ENCODE measurements around the gene PIBF1.
"Not testable (repeated sequence)": the region's sequence is repeated elsewhere in the genome, so short reads cannot be mapped to it uniquely, and the experiment has no call there.

The PIBF1 gene

DNA sequence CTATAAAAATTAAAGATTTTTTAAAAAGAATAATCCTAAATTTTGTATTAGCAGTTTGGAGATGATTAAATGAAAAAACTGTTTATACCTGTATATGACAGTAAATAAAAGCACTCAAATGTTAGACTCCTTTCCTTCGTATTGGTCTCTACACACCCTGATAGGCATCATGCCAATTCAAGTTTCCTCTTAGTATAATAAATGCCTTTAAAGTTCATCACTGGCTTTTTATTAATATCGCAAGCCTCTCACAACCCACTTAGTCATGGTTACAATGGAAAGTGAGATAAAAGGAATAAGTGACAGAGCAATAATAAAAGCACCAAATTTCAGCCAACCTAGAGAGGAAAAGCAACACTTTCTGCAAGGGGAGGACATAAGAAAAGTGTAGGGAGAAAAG lies 102.2 kb downstream of the PIBF1 start:
- no peaks in the 10 kb centered on the region for H3K4me1 ChIP-seq (ENCODE audit: control insufficient read depth, insufficient read depth, low read length)
- H3K27me3 ChIP-seq (ENCODE audit: control insufficient read depth, insufficient read depth, low read length): no peaks in the 10 kb centered on the region
- no peak overlapping the region for H3K4me3 ChIP-seq (ENCODE audit: low read depth, low read length)
- no peaks in the 10 kb centered on the region for H3K36me3 ChIP-seq (ENCODE audit: control insufficient read depth, insufficient read depth, low read length)
- no peak overlapping the region for H3K9ac ChIP-seq (ENCODE audit: low read depth, low read length)
- H3K9me3 ChIP-seq (ENCODE audit: control insufficient read depth, insufficient read depth, low read length): no peaks in the 10 kb centered on the region

DNA sequence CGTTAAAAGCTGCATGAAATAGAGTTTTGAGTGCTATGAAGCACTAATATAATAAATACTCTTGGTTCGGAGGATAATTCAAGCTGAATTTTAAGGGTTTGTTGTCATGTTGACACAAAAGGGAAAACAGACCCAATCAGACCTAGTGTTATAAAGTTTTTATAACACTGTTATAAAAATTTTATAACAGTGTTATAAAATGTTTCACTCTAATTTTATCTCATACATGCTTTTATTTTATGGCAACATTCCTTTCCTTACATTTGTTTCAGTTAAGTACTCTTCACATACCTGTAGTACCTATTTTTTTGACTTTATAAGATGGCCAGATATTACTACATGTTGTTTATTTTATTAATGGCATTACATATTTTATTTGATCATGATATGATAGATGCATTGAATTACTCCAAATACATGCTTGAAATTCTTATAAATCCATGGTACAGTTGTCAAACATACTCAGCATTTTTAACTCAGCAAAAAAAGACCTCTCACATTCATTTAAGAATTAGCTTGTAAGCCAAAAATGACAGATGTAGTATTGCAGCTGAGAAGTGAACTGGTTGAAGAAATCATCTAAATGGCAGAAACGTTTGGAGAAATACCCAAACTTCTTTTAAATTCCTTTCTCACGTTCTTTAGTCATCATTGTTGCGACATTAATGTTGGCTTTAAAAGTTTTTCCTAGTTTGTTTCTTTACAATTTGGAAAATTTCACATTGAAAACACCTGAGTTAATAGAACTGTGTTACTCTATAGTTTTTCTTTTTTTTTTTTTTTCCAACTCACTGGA lies 104.5 kb downstream of the PIBF1 start:
- no peak overlapping the region for H3K4me3 ChIP-seq (ENCODE audit: low read depth, low read length)

DNA sequence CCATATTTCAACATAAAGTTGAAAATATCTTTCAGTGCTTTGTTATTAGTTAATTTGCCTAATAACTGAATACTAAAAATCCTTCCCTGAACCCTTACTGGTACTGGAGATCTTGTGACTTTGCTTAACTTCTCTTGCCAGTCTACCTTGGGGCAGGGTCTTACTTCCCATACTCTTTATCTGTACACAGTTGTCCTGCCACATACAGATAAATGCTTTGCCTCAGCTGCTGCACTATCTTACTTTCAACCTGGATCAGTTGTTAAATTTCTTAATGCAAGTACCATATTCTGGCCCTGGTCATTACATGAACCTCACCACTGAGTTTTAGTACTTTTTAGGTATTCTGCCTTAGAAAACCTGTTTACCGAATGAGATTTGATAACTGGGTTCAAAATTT lies 107.6 kb downstream of the PIBF1 start:
- no peak overlapping the region for H3K4me3 ChIP-seq (ENCODE audit: low read depth, low read length)
- H3K4me1 ChIP-seq (ENCODE audit: control insufficient read depth, insufficient read depth, low read length): no peaks in the 10 kb centered on the region
- H3K27me3 ChIP-seq (ENCODE audit: control insufficient read depth, insufficient read depth, low read length): no peaks in the 10 kb centered on the region
- no peaks in the 10 kb centered on the region for H3K9me3 ChIP-seq (ENCODE audit: control insufficient read depth, insufficient read depth, low read length)
- no peak overlapping the region for H3K9ac ChIP-seq (ENCODE audit: low read depth, low read length)
- no peaks in the 10 kb centered on the region for H3K36me3 ChIP-seq (ENCODE audit: control insufficient read depth, insufficient read depth, low read length)

More for the DNA sequence above, 104.5 kb downstream of the PIBF1 start:
- H3K9ac ChIP-seq (ENCODE audit: low read depth, low read length): no peak overlapping the region
- no peaks in the 10 kb centered on the region for H3K9me3 ChIP-seq (ENCODE audit: control insufficient read depth, insufficient read depth, low read length)
- no peaks in the 10 kb centered on the region for H3K36me3 ChIP-seq (ENCODE audit: control insufficient read depth, insufficient read depth, low read length)
- H3K27me3 ChIP-seq (ENCODE audit: control insufficient read depth, insufficient read depth, low read length): no peaks in the 10 kb centered on the region
- no peaks in the 10 kb centered on the region for H3K4me1 ChIP-seq (ENCODE audit: control insufficient read depth, insufficient read depth, low read length)

DNA sequence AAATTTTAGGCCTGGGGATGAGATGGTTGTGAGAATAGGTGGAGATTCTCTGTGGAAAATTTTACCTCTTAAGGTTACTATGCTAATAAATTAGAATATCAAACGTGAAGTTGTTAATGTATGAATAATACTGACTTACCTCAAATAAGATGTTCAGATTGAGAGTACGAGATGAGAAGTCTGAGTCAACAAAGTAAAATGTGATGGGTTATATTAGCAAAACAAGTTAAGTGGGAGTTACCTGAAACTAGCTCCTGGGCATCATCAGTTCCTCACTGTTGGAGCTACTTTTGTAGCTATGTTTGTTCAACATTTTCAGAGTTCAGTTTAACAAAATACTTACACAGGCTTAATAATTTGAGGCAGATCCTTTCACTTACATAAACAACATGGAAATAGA lies 108.6 kb downstream of the PIBF1 start:
- no peaks in the 10 kb centered on the region for H3K27me3 ChIP-seq (ENCODE audit: control insufficient read depth, insufficient read depth, low read length)
- H3K36me3 ChIP-seq (ENCODE audit: control insufficient read depth, insufficient read depth, low read length): no peaks in the 10 kb centered on the region
- H3K4me1 ChIP-seq (ENCODE audit: control insufficient read depth, insufficient read depth, low read length): no peaks in the 10 kb centered on the region
- no peak overlapping the region for H3K9ac ChIP-seq (ENCODE audit: low read depth, low read length)
- no peaks in the 10 kb centered on the region for H3K9me3 ChIP-seq (ENCODE audit: control insufficient read depth, insufficient read depth, low read length)
- H3K4me3 ChIP-seq (ENCODE audit: low read depth, low read length): no peak overlapping the region

DNA sequence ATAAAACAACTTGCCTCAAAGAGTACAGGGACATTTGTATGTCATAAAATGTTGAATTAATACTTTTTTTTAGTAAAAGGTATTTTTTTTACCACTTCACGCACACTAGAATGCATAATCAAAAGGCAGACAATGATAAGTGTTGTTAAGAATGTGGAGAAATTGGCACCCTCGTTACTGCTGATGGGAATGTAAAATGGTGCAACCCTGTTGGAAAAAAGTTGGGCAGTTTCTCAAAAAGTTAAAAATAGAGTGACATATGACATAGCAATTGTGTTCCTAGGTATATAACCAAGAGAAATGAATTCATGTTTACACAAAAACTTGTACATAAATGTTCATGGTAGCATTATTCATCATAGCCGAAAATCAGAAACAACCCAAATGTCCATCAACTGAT lies 109.5 kb downstream of the PIBF1 start:
- no peak overlapping the region for H3K9ac ChIP-seq (ENCODE audit: low read depth, low read length)
- no peak overlapping the region for H3K4me3 ChIP-seq (ENCODE audit: low read depth, low read length)
- H3K9me3 ChIP-seq (ENCODE audit: control insufficient read depth, insufficient read depth, low read length): no peaks in the 10 kb centered on the region
- H3K4me1 ChIP-seq (ENCODE audit: control insufficient read depth, insufficient read depth, low read length): no peaks in the 10 kb centered on the region
- H3K36me3 ChIP-seq (ENCODE audit: control insufficient read depth, insufficient read depth, low read length): peaks cover 6% of the 10 kb centered on the region
- H3K27me3 ChIP-seq (ENCODE audit: control insufficient read depth, insufficient read depth, low read length): no peaks in the 10 kb centered on the region

DNA sequence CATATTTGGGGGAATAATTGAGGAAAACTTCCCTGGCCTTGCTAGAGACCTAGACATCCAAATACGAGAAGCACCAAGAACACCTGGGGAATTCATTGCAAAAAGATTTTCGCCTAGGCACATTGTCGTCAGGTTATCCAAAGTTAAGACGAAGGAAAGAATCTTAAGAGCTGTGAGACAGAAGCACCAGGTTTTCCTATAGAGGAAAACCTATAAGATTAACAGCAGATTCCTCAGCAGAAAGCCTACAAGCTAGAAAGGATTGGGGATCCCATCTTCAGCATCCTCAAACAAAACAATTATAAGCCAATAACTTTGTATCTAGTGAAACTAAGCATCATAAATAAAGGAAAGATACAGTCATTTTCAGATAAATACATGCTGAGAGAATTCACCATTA lies 114.9 kb downstream of the PIBF1 start:
- H3K4me1 ChIP-seq (ENCODE audit: control insufficient read depth, insufficient read depth, low read length): no peaks in the 10 kb centered on the region
- no peaks in the 10 kb centered on the region for H3K27me3 ChIP-seq (ENCODE audit: control insufficient read depth, insufficient read depth, low read length)
- H3K9me3 ChIP-seq (ENCODE audit: control insufficient read depth, insufficient read depth, low read length): no peaks in the 10 kb centered on the region
- no peak overlapping the region for H3K4me3 ChIP-seq (ENCODE audit: low read depth, low read length)
- no peak overlapping the region for H3K9ac ChIP-seq (ENCODE audit: low read depth, low read length)
- peaks cover 6% of the 10 kb centered on the region for H3K36me3 ChIP-seq (ENCODE audit: control insufficient read depth, insufficient read depth, low read length)

DNA sequence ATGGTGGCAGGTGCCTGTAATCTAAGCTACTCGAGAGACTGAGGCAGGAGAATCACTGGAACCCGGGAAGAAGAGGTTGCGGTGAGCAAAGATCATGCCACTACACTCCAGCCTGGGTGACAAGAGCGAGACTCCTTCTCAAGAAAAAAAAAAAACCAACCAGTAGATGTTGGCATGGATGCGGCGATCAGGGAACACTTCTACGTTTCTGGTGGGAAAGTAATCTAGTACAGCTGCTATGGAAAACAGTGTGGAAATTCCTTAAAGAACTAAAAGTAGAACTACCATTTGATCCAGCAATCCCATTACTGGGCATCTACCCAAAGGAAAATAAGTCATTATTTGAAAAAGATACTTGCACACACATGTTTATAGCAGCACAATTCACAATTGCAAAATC lies 119.6 kb downstream of the PIBF1 start:
- not testable (repeated sequence) for H3K9ac ChIP-seq (ENCODE audit: low read depth, low read length); H3K9me3 ChIP-seq (ENCODE audit: control insufficient read depth, insufficient read depth, low read length); H3K27me3 ChIP-seq (ENCODE audit: control insufficient read depth, insufficient read depth, low read length); H3K4me1 ChIP-seq (ENCODE audit: control insufficient read depth, insufficient read depth, low read length); H3K36me3 ChIP-seq (ENCODE audit: control insufficient read depth, insufficient read depth, low read length); H3K4me3 ChIP-seq (ENCODE audit: low read depth, low read length)

DNA sequence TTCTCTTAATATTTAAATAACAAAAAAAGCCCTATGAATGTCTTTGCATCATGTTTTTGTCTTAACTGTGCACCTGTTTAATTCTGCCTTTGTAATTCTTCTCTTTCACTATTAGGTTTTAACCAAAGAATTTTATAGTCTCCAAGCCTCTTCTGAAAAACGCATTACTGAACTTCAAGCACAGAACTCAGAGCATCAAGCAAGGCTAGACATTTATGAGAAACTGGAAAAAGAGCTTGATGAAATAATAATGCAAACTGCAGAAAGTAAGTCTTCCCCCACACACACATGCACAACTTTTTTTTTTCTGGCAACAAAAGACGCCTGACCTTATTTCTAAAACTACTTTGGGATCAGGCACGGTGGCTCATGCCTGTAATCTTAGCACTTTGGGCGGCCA lies 126.5 kb downstream of the PIBF1 start:
- no peak overlapping the region for H3K4me3 ChIP-seq (ENCODE audit: low read depth, low read length)
- H3K36me3 ChIP-seq (ENCODE audit: control insufficient read depth, insufficient read depth, low read length): no peaks in the 10 kb centered on the region
- H3K27me3 ChIP-seq (ENCODE audit: control insufficient read depth, insufficient read depth, low read length): no peaks in the 10 kb centered on the region
- peaks cover 14% of the 10 kb centered on the region for H3K4me1 ChIP-seq (ENCODE audit: control insufficient read depth, insufficient read depth, low read length)
- no peak overlapping the region for H3K9ac ChIP-seq (ENCODE audit: low read depth, low read length)
- H3K9me3 ChIP-seq (ENCODE audit: control insufficient read depth, insufficient read depth, low read length): no peaks in the 10 kb centered on the region

DNA sequence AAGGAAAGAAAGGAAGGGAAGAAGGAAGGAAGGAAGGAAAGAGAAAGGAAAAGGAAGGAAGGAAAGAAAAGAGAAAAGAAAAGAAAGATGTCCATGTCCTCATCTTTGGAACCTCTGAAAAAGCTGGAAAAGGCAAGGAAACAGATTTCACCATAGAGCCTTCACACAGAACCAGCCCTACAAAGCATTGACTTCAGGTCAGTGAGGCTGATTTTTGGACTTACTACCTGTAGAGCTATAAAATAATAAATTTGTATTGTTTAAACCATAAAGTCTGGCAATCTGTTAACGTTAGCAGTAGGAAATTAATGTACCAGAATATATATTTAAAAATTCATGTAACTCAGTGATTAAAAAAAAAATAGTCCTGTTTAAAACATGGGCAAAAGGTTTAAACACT lies 130.0 kb downstream of the PIBF1 start:
- peaks cover 8% of the 10 kb centered on the region for H3K4me1 ChIP-seq (ENCODE audit: control insufficient read depth, insufficient read depth, low read length)
- no peaks in the 10 kb centered on the region for H3K27me3 ChIP-seq (ENCODE audit: control insufficient read depth, insufficient read depth, low read length)
- no peak overlapping the region for H3K9ac ChIP-seq (ENCODE audit: low read depth, low read length)
- no peaks in the 10 kb centered on the region for H3K36me3 ChIP-seq (ENCODE audit: control insufficient read depth, insufficient read depth, low read length)
- no peaks in the 10 kb centered on the region for H3K9me3 ChIP-seq (ENCODE audit: control insufficient read depth, insufficient read depth, low read length)
- H3K4me3 ChIP-seq (ENCODE audit: low read depth, low read length): no peak overlapping the region

DNA sequence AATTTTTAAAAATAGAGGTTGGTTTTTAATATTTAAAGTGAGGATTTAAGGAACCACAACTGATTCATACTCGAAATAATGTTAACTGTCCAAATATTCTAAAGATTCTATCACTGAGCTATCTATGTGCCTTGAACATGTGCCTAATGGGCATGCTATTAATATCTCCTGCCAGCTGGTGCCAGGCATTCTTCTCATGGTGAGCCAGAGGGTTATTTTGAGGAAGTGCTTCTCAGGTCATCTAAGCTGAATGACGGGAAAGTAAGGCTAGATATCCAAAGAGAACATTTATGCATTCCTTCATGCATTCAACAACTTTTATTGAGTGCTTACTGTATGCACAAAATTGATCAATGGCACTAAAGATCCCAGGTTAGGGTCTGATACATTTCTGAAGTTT lies 138.2 kb downstream of the PIBF1 start:
- no peaks in the 10 kb centered on the region for H3K9me3 ChIP-seq (ENCODE audit: control insufficient read depth, insufficient read depth, low read length)
- no peak overlapping the region for H3K4me3 ChIP-seq (ENCODE audit: low read depth, low read length)
- no peaks in the 10 kb centered on the region for H3K27me3 ChIP-seq (ENCODE audit: control insufficient read depth, insufficient read depth, low read length)
- no peaks in the 10 kb centered on the region for H3K36me3 ChIP-seq (ENCODE audit: control insufficient read depth, insufficient read depth, low read length)
- H3K4me1 ChIP-seq (ENCODE audit: control insufficient read depth, insufficient read depth, low read length): no peaks in the 10 kb centered on the region
- no peak overlapping the region for H3K9ac ChIP-seq (ENCODE audit: low read depth, low read length)

DNA sequence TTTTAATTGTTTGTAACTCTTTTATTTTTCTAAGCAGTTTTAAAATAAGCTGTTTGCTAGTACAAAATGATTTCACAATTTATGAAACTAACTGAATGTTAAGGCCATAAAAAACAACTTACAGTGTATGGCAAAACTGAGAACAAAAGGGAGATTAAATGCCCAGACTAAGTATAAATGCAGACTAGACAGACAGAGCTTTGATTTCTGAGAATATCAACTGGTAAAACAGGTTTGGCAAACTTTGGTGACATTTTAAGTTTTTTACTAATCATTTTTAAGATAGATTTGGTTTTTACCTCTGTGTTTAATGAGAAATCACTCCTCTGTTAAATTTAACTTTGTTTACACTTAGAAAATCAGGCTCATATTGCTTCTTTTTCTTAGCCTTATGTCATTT lies 149.4 kb downstream of the PIBF1 start:
- Histone ChIP-seq H3K4me1 (ENCODE audit: control insufficient read depth, insufficient read depth, low read length) (no peaks in the 10 kb centered on the region), H3K4me3 (ENCODE audit: low read depth, low read length) (no peak overlapping the region), H3K9me3 (ENCODE audit: control insufficient read depth, insufficient read depth, low read length) (no peaks in the 10 kb centered on the region), H3K36me3 (ENCODE audit: control insufficient read depth, insufficient read depth, low read length) (no peaks in the 10 kb centered on the region), H3K27me3 (ENCODE audit: control insufficient read depth, insufficient read depth, low read length) (no peaks in the 10 kb centered on the region), H3K9ac (ENCODE audit: low read depth, low read length) (no peak overlapping the region)

DNA sequence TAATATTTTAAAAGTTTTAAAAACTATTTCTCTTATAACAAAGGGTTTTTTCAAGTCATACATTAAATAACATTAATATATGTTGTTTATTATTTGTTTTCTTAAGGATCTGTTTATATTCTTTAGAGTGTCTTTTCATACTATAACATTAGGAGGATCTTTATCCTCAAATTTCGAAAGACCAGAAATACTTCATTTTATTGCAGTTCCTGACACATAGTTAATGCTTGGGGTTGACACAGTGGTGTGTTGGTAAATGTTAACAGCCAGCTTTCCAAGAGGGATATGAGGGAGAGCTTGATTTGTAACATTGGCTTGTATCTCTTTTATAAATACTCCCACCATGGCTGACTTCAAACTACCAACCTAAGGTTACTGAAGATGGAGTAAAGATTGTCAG lies 150.3 kb downstream of the PIBF1 start:
- no peaks in the 10 kb centered on the region for H3K9me3 ChIP-seq (ENCODE audit: control insufficient read depth, insufficient read depth, low read length)
- H3K27me3 ChIP-seq (ENCODE audit: control insufficient read depth, insufficient read depth, low read length): no peaks in the 10 kb centered on the region
- no peaks in the 10 kb centered on the region for H3K36me3 ChIP-seq (ENCODE audit: control insufficient read depth, insufficient read depth, low read length)
- H3K9ac ChIP-seq (ENCODE audit: low read depth, low read length): no peak overlapping the region
- H3K4me3 ChIP-seq (ENCODE audit: low read depth, low read length): no peak overlapping the region
- H3K4me1 ChIP-seq (ENCODE audit: control insufficient read depth, insufficient read depth, low read length): no peaks in the 10 kb centered on the region
